ENCODE results near the gene BUB1B. TPM values are rescaled to one million over a fixed set of nuclear protein-coding genes. Genes with fewer than 3 reads are reported as not detected.

BUB1B gene
- total and polyA plus RNA-seq, 7 donors: 0.33 to 9.6 (median 1.8) TPM

- TF ChIP-seq POLR2A (IDR thresholded peaks at IDR 0.05) (no peak), POLR2AphosphoS5 (IDR thresholded peaks at IDR 0.05) (no peak), CTCF (IDR thresholded peaks at IDR 0.05) (no peak), EP300 (IDR thresholded peaks at IDR 0.05) (no peak)
- Histone ChIP-seq H3K4me1 (peaks cover 0 to 2% (median 0%) of the 10 kb centered on the region in 4 donors), H3K27me3 (no peaks in the 10 kb centered on the region), H3K4me3 (no peak overlapping the region), H3K36me3 (no peaks in the 10 kb centered on the region), H3K27ac (no peak overlapping the region), H3K9me3 (no peaks in the 10 kb centered on the region)
- 66 to 93% methylated on average over 1 of the region's 1 CpG for WGBS, 2 donors
- intact Hi-C loops (cut with DNase I): no loop called here
- DNase-seq: no peak
These were observed 37.7 kb downstream of the BUB1B start for GRCh38 chr15:40198355-40199085.

DNA sequence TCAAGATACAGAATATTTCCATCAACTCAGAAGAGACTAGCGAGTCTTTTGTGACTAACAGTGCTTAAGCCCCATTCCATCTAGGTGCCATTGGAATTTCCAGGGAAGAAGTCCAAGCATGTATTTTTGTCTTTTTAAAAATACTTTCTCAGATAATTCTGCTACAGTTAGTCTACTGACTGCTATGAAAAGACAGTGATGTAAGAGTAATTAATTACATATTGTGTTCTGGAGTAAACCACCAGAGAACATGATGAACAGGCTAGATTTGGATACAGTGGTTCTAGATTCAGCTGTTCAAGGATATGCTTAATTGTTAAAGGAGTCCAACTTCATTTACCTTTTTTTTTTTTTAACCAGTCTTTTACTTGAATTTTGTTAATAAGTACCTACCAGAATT, 43.2 kb downstream of the BUB1B start:
- TF ChIP-seq EP300 (IDR thresholded peaks at IDR 0.05): no peak
- no peak for TF ChIP-seq POLR2AphosphoS5 (IDR thresholded peaks at IDR 0.05)
- DNase-seq: no peak
- Histone ChIP-seq H3K4me3 (no peak overlapping the region), H3K27ac (no peak overlapping the region), H3K9me3 (no peaks in the 10 kb centered on the region), H3K27me3 (no peaks in the 10 kb centered on the region), H3K36me3 (no peaks in the 10 kb centered on the region), H3K4me1 (no peaks in the 10 kb centered on the region)
- intact Hi-C loops (cut with DNase I): no loop called here
- WGBS, 2 donors: 95 to 99% methylated on average over 1 of the region's 1 CpG

GRCh38 chr15:40217166-40217824, 56.4 kb downstream of the BUB1B start:
- H3K36me3 ChIP-seq: no peaks in the 10 kb centered on the region
- DNase-seq: no peak
- intact Hi-C loops (cut with DNase I): loop anchor here (1.0 to 5.0 kb wide), 2 partner anchors 57 to 170 kb away; no protein-coding TSS in a partner anchor
- no peaks in the 10 kb centered on the region for H3K4me1 ChIP-seq
- no peaks in the 10 kb centered on the region for H3K27me3 ChIP-seq
- no peak overlapping the region for H3K4me3 ChIP-seq
- no peaks in the 10 kb centered on the region for H3K9me3 ChIP-seq
- TF ChIP-seq CTCF (IDR thresholded peaks at IDR 0.05) (peak; percentile 78 to 84 (median 82)), POLR2AphosphoS5 (IDR thresholded peaks at IDR 0.05) (no peak)
- H3K27ac ChIP-seq: no peak overlapping the region
- 20 to 46% methylated on average over 6 of the region's 6 CpGs for WGBS, 2 donors

GRCh38 chr15:40219801-40220200, 58.9 kb downstream of the BUB1B start:
- TF ChIP-seq EP300 (IDR thresholded peaks at IDR 0.05) (no peak), POLR2AphosphoS5 (IDR thresholded peaks at IDR 0.05) (no peak)
- Histone ChIP-seq H3K36me3 (no peaks in the 10 kb centered on the region), H3K27ac (no peak overlapping the region), H3K4me1 (no peaks in the 10 kb centered on the region), H3K27me3 (no peaks in the 10 kb centered on the region), H3K4me3 (no peak overlapping the region), H3K9me3 (no peaks in the 10 kb centered on the region)
- WGBS, 2 donors: 93 to 100% methylated on average over 1 of the region's 1 CpG
- intact Hi-C loops (cut with DNase I): loop anchor here (5.0 kb wide), 1 partner anchor 172 kb away; no protein-coding TSS in a partner anchor
- DNase-seq: no peak

- Histone ChIP-seq H3K9me3 (no peaks in the 10 kb centered on the region), H3K4me3 (no peak overlapping the region), H3K4me1 (no peaks in the 10 kb centered on the region), H3K27me3 (no peaks in the 10 kb centered on the region), H3K27ac (no peak overlapping the region), H3K36me3 (no peaks in the 10 kb centered on the region)
- WGBS, 2 donors: 94 to 98% methylated on average over 6 of the region's 6 CpGs
- no peak for TF ChIP-seq POLR2A (IDR thresholded peaks at IDR 0.05)
- no peak for TF ChIP-seq EP300 (IDR thresholded peaks at IDR 0.05)
- TF ChIP-seq POLR2AphosphoS5 (IDR thresholded peaks at IDR 0.05): no peak
- no peak for TF ChIP-seq CTCF (IDR thresholded peaks at IDR 0.05)
- intact Hi-C loops (cut with DNase I): no loop called here
- DNase-seq: no peak
These were observed 61.3 kb downstream of the BUB1B start for GRCh38 chr15:40222131-40222530.

Measured in sigmoid colon (tissue), 7 donors.